Ishikawa (cell line): Measurements from ENCODE around the gene CETP.

Experiments
- CEBPB ChIP-seq: IDR thresholded peaks from 2 replicates; pipeline ENCODE4 v1.6.1; 2012
- EGR1 ChIP-seq: IDR thresholded peaks from 2 replicates; pipeline ENCODE4 v1.6.1; 2012
- EP300 ChIP-seq: IDR thresholded peaks from 2 replicates; pipeline ENCODE4 v1.6.1; 2012; ENCODE audit warnings: borderline replicate concordance
- FOXM1 ChIP-seq: IDR thresholded peaks from 2 replicates; pipeline ENCODE4 v1.6.1; 2012; ENCODE audit warnings: low read depth, borderline replicate concordance
- RAD21 ChIP-seq: IDR thresholded peaks from 2 replicates; pipeline ENCODE4 v1.6.1; 2012; ENCODE audit warnings: low read depth
- TAF1 ChIP-seq: IDR thresholded peaks from 2 replicates; pipeline ENCODE4 v1.6.1; 2012; ENCODE audit warnings: low read depth, mild to moderate bottlenecking
- TCF12 ChIP-seq: IDR thresholded peaks from 2 replicates; pipeline ENCODE4 v1.6.1; 2012; ENCODE audit warnings: low read depth
- YY1 ChIP-seq: IDR thresholded peaks from 2 replicates; pipeline ENCODE4 v1.6.1; 2012; ENCODE audit warnings: low read depth
- ZBTB7A ChIP-seq: IDR thresholded peaks from 2 replicates; pipeline ENCODE4 v1.6.1; 2012; ENCODE audit warnings: low read depth
- TF ChIP-seq, protein P1 (sequence below): IDR thresholded peaks from 2 replicates; pipeline ENCODE4 v1.6.1; 2012
- TF ChIP-seq, protein P2 (sequence below): IDR thresholded peaks from 2 replicates; pipeline ENCODE4 v1.6.1; 2012
- TF ChIP-seq, protein P3 (sequence below): IDR thresholded peaks from 2 replicates; pipeline ENCODE4 v1.6.1; 2012; ENCODE audit warnings: low read depth, mild to moderate bottlenecking

GRCh38 chr16:56960681-56961281, 969 bp upstream of the CETP start:
- TF ChIP-seq RAD21 (no peak), EGR1 (no peak), TAF1 (no peak), FOXM1 (no peak), CEBPB (no peak), EP300 (no peak), TCF12 (no peak), YY1 (no peak), ZBTB7A (no peak)
- TF ChIP-seq, protein P1, sequence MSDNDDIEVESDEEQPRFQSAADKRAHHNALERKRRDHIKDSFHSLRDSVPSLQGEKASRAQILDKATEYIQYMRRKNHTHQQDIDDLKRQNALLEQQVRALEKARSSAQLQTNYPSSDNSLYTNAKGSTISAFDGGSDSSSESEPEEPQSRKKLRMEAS: no peak
- TF ChIP-seq, protein P2, sequence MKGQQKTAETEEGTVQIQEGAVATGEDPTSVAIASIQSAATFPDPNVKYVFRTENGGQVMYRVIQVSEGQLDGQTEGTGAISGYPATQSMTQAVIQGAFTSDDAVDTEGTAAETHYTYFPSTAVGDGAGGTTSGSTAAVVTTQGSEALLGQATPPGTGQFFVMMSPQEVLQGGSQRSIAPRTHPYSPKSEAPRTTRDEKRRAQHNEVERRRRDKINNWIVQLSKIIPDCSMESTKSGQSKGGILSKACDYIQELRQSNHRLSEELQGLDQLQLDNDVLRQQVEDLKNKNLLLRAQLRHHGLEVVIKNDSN: no peak
- TF ChIP-seq, protein P3, sequence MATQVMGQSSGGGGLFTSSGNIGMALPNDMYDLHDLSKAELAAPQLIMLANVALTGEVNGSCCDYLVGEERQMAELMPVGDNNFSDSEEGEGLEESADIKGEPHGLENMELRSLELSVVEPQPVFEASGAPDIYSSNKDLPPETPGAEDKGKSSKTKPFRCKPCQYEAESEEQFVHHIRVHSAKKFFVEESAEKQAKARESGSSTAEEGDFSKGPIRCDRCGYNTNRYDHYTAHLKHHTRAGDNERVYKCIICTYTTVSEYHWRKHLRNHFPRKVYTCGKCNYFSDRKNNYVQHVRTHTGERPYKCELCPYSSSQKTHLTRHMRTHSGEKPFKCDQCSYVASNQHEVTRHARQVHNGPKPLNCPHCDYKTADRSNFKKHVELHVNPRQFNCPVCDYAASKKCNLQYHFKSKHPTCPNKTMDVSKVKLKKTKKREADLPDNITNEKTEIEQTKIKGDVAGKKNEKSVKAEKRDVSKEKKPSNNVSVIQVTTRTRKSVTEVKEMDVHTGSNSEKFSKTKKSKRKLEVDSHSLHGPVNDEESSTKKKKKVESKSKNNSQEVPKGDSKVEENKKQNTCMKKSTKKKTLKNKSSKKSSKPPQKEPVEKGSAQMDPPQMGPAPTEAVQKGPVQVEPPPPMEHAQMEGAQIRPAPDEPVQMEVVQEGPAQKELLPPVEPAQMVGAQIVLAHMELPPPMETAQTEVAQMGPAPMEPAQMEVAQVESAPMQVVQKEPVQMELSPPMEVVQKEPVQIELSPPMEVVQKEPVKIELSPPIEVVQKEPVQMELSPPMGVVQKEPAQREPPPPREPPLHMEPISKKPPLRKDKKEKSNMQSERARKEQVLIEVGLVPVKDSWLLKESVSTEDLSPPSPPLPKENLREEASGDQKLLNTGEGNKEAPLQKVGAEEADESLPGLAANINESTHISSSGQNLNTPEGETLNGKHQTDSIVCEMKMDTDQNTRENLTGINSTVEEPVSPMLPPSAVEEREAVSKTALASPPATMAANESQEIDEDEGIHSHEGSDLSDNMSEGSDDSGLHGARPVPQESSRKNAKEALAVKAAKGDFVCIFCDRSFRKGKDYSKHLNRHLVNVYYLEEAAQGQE: no peak
